HepG2 (cell line): Measurements from ENCODE around the gene HOXA5. TPM values are rescaled to one million over a fixed set of nuclear protein-coding genes. Genes with fewer than 3 reads are reported as not detected.

Experiments
- ARID2 ChIP-seq: sonication (generic); formaldehyde crosslinking; IDR thresholded peaks from 2 replicates; pipeline ENCODE4 v1.8.1; 2022; ENCODE audit warnings: mild to moderate bottlenecking, missing genetic modification reagents, borderline replicate concordance
- ARID5B ChIP-seq: IDR thresholded peaks from 2 replicates; pipeline ENCODE4 v1.4.0; 2020; ENCODE audit warnings: mild to moderate bottlenecking, missing genetic modification reagents
- CBFB ChIP-seq: sonication (generic); formaldehyde crosslinking; IDR thresholded peaks from 2 replicates; pipeline ENCODE4 v1.4.0; 2020; ENCODE audit warnings: missing genetic modification reagents
- CEBPG ChIP-seq: IDR thresholded peaks from 2 replicates; pipeline ENCODE4 v1.6.1; 2016
- HHEX ChIP-seq: IDR thresholded peaks from 2 replicates; pipeline ENCODE4 v1.6.1; 2016; ENCODE audit warnings: control low read depth
- HIC2 ChIP-seq: sonication (generic); formaldehyde crosslinking; IDR thresholded peaks from 2 replicates; pipeline ENCODE4 v1.9.0; 2022; ENCODE audit warnings: low read depth, missing genetic modification reagents
- SALL2 ChIP-seq: sonication (generic); formaldehyde crosslinking; IDR thresholded peaks from 2 replicates; pipeline ENCODE4 v1.8.1; 2023; ENCODE audit warnings: mild to moderate bottlenecking, missing genetic modification reagents, inconsistent platforms
- SIX1 ChIP-seq: sonication (generic); formaldehyde crosslinking; IDR thresholded peaks from 2 replicates; pipeline ENCODE4 v1.4.0; 2020; ENCODE audit warnings: missing genetic modification reagents, borderline replicate concordance
- U2AF1 ChIP-seq: fragments of 200-400 bp; formaldehyde crosslinking; optimal IDR thresholded peaks from 2 replicates; pipeline ENCODE3; 2017; ENCODE audit warnings: mild to moderate bottlenecking, low read depth, low read length
- UBTF ChIP-seq: sonication (generic); formaldehyde crosslinking; IDR thresholded peaks from 2 replicates; pipeline ENCODE4 v1.4.0; 2020; ENCODE audit warnings: mild to moderate bottlenecking, missing genetic modification reagents
- ZIK1 ChIP-seq: sonication (generic); formaldehyde crosslinking; IDR thresholded peaks from 2 replicates; pipeline ENCODE4 v1.5.0; 2020; ENCODE audit warnings: mild to moderate bottlenecking, low read depth, missing genetic modification reagents, borderline replicate concordance
- ZNF326 ChIP-seq: sonication (generic); formaldehyde crosslinking; IDR thresholded peaks from 2 replicates; pipeline ENCODE4 v1.4.0; 2020; ENCODE audit warnings: missing genetic modification reagents, borderline replicate concordance
- ZNF503 ChIP-seq: sonication (generic); formaldehyde crosslinking; IDR thresholded peaks from 2 replicates; pipeline ENCODE4 v1.4.0; 2020; ENCODE audit warnings: missing genetic modification reagents
- ZNF607 ChIP-seq: sonication (generic); formaldehyde crosslinking; IDR thresholded peaks from 2 replicates; pipeline ENCODE4 v1.5.1; 2020; ENCODE audit warnings: missing genetic modification reagents, mild to moderate bottlenecking, borderline replicate concordance
- ZNF704 ChIP-seq: sonication (generic); formaldehyde crosslinking; IDR thresholded peaks from 2 replicates; pipeline ENCODE4 v1.8.1; 2023; ENCODE audit warnings: mild to moderate bottlenecking, inconsistent platforms, moderate library complexity, missing genetic modification reagents, borderline replicate concordance
- ZSCAN5A ChIP-seq: sonication (generic); formaldehyde crosslinking; IDR thresholded peaks from 2 replicates; pipeline ENCODE4 v1.8.0; 2022; ENCODE audit warnings: mild to moderate bottlenecking, missing genetic modification reagents, borderline replicate concordance
- polyA plus RNA-seq, 8 experiments: library from polyadenylated mRNA; depleted of rRNA in 3 of 8; stranded (reverse) in 7 of 8; unstranded in 1 of 8; fragments of >200 nt; fragmentation: Illumina TruSeq in 4 of 8; extraction: Trizol in 4 of 8; gene quantifications; 2 replicates each; pipeline versions ENCODE4 v1.2.1 to v1.2.3, GENCODE V29; 2011 to 2016; ENCODE audit warnings: low read depth in 4 of 8, missing spikeins in 1 of 8, mixed read lengths in 1 of 8; ENCODE audit not compliant: insufficient read depth in 1 of 8
- total RNA-seq, 5 experiments: library from RNA; depleted of rRNA; stranded (reverse); fragments of >200 nt; fragmentation: Illumina TruSeq; extraction: Trizol; gene quantifications; 2 replicates each; pipeline ENCODE4 v1.2.3, GENCODE V29; 2016; ENCODE audit warnings: low read depth in 1 of 5

Gene HOXA5
- total and polyA plus RNA-seq, 2 of the 13 experiments (the other 11 are each of a cell fraction or from before 2014, with no cell fraction given): 3.2 to 3.6 TPM

- TF ChIP-seq ZNF503: no peak
- 0 out of 2 replicates have a peak, but pooled peaks have one; percentile 16 for TF ChIP-seq SALL2 (CRISPR knock-in tag)
- no peak for TF ChIP-seq ZNF607 (CRISPR knock-in tag)
- no peak for TF ChIP-seq ZIK1 (CRISPR knock-in tag)
- no peak for TF ChIP-seq ZNF704 (CRISPR knock-in tag)
- peak; percentile 65 for TF ChIP-seq ARID5B (CRISPR knock-in tag)
- TF ChIP-seq ZNF326 (CRISPR knock-in tag): no peak
- TF ChIP-seq UBTF (CRISPR knock-in tag): 0 out of 2 replicates have a peak, but pooled peaks have one; percentile 5
- 0 out of 2 replicates have a peak, but pooled peaks have one; percentile 22 for TF ChIP-seq CBFB (CRISPR knock-in tag)
- 0 out of 2 replicates have a peak, but pooled peaks have one; percentile 14 for TF ChIP-seq ZSCAN5A (CRISPR knock-in tag)
- no peak for TF ChIP-seq U2AF1
- TF ChIP-seq CEBPG (CRISPR knock-in tag): peak; percentile 96
- no peak for TF ChIP-seq HHEX (CRISPR knock-in tag)
- 0 out of 2 replicates have a peak, but pooled peaks have one; percentile 20 for TF ChIP-seq ARID2
- TF ChIP-seq SIX1: no peak
- no peak for TF ChIP-seq HIC2 (CRISPR knock-in tag)
Measured at GRCh38 chr7:27123007-27123476, 20.4 kb downstream of the HOXA5 start (continued).
